HG03139 (cell line): ENCODE results near the gene CENPH.
"Not testable (repeated sequence)": the region's sequence is repeated elsewhere in the genome, so short reads cannot be mapped to it uniquely, and the experiment has no call there.

ENCODE experiments used
- ATAC-seq: cut with Tn5 transposase; IDR thresholded peaks from one replicate; pipeline ENCODE4 v1.9.1; 2021; ENCODE audit not compliant: unreplicated experiment

CENPH gene

DNA sequence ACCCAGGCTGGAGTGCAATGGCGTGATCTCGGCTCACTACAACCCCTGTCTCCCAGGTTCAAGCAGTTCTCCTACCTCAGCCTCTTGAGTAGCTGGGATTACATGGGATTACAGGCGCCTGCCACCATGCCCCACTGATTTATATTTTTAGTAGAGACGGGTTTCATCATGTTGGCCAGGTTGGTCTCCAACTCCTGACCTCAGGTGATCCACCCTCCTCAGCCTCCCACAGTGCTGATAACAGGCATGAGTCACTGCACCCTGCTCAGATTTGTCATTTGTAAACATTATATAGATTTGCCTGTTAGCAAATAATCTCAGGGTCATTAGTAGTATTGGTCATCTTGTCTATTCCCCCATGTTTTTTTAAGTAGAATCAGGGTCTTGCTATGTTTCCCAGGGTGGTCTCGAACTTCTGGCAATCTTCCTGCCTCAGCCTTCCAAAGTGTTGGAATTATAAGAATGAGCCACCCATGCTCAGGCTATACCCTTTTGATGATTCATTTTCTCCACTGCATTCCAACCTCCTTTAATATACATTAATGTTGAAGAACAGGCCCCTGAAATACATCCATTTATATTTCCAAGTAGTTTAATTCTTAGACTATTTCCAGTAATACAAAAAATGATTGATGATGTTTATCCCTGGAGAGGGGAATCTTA lies 17.3 kb downstream of the CENPH start:
- no peak for ATAC-seq

DNA sequence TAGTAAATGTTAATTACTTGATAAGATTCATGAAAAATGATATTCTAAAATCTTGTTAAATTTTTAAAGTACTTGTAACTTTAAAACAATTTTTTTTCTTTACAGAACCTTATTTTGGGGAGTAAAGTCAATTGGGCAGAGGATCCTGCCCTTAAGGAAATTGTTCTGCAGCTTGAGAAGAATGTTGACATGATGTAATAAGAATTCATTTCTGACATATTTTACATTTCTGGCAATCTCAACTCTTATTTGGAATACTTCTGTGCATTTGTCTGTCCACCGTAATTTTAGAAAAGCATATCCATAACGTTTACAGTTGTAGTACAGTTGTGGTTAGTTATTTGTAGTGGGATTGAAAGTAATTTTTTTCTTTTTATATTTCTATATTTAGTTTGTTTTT lies 20.2 kb downstream of the CENPH start:
- ATAC-seq = no peak

DNA sequence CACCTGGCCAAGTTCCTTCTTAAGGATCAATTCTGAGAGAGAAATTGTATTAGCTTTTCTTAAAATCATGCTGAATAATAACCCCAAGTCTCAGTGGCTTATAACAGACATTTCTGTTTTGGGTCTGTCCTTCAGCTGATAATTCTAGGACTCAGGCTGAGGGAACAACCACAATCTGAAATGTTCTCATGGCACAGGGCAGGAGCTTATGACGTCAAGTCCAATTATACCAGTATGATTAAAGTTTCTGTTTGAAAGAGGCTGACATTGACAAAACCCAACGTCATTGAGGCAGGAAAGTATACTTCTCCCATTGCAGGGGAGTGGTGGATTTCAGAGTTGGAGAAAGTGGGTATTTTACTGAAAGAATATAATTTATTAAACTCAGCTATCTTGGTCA lies 21.8 kb downstream of the CENPH start:
- no peak for ATAC-seq

DNA sequence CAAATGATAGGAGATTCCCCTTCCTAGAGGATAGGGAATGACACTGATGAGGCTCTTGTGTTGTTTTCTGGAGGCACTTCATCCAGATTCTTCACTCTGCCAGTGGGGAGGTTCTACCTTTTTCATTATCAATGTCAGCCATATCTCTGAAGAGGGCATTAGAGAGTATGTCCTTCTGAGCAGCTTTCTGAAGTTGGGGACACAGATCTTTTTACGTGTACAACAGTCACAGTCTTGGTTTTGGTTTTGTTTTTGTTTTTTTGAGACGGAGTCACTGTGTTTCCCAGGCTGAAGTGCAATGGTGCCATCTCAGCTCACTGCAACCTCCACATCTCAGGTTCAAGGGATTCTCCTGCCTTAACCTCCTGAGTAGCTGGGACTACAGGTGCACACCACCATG lies 22.6 kb downstream of the CENPH start:
- no peak for ATAC-seq

DNA sequence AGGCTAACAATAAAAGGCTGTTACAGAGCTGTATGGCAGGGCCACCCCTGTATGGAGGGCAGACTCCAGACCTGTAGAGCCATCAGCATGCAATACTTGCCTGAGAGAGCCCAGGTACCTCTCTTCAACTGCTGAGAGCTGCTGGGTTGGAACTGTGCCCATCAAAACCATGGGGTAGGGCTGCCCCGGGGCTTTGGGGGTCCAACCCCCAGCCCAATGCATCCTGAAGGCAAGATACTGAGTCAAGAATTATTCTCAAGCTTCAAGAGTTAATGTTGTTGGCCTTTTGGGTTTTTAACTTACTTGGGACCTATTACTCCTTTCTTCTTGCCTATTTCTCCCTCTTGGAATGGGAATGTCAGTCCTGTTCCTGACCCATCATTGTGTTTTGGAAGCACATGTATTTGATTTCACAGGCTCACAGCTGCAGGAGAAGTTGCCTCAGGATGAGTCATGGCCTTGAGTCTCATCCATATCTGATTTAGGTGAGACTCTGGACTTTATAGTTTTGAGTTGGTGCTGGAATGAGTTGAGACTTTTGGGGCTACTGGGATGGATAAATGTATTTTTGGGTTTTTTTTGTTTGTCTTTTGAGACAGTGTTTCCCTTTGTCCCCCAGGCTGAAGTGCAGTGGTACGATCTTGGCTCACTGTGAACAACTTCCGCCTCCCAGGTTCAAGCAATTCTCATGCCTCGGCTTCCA lies 24.3 kb downstream of the CENPH start:
- no peak for ATAC-seq

DNA sequence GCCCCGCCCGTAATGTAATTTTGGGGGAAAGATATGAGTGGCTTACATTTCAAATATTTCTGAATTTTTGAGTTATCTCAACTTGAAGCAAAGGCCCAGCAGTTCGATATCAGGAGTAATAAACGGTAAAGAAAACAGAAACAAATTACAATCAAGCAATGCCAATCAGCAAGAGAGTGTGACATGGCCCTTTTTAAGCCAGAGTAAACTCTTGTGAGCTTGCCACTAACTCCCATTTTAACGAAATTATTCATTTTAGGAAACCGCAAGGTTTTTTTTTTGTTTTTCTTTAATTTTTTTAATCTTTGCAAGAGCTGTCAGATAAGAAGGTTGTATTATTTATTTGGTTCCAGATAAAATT lies 27.7 kb downstream of the CENPH start:
- ATAC-seq = no peak

DNA sequence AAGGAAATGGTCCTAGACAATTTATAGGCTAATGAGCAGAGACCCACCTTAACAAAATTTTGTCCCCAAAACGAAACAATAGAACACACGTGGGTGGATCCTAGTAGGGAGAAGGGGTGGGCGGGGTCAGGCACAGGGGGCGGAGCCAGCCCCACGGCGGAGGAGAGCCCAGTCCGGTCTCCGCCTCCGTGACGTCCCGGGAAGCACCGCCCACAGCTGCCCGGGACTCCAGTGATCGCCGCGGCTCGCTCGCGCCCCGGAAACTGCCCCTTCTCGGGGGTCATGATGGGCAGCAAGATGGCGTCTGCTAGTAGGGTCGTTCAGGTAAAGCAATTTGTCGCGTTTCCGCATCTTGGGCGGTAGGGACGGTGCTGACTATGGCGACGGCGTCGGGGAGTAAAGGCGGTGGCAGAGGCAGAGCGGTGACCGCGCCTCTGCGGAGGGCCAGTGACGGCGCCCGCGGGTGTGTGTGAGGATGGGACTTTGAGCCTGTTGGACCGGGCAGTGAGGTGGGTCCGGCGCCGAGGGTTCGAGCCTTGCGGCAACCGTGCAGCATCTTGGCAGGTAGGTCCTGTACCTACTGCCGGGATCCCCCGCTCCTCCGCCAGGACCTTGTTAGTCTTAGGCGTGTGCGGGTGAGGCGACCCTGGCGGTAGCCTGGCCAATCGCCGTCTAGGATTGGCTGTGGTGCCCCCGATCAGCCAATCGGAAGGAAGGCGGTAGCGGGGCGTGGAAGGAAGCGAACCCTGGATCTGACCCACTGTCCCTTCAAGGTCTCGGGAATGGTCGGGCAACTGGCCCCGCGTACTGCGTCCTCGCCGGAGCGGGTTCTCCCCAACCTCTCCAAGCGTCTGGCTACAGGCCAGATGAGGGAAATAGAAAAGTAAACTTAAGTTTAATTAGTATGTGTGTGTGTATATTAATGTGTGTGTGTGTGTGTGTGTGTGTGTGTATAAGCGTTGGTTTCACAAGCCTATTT lies 28.5 kb downstream of the CENPH start:
- ATAC-seq = peak; percentile 86

DNA sequence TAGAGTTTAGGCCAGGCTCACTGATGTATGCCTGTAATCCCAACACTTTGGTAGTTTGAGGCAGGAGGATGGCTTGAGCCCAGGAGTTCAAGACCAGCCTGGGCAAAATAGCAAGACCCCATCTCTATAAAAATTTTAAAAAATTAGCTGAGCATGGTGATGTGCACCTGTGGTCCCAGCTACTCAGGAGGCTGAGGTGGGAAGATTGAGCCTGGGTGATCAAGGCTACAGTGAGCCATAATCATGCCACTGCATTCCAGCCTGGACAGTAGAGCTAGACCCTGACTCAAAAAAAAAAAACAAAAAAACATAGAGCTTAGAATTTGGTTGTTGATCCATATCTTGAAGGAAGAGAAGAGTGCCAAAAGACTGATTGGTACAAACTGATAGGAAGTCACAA lies 30.6 kb downstream of the CENPH start:
- no peak for ATAC-seq

DNA sequence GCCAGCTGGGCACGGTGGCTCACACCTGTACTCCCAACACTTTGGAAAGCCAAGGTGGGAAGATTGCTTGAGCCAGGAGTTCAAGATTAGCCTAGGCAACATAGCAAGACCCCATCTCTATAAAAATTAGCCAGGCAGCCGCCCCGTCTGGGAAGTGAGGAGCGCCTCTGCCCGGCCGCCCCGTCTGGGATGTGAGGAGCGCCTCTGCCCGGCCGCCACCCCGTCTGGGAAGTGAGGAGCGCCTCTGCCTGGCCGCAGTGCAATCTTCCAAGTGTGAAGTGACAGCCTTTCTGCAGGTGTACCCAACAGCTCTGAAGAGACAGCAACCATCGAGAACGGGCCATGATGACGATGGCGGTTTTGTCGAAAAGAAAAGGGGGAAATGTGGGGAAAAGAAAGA lies 31.0 kb downstream of the CENPH start:
- not testable (repeated sequence) for ATAC-seq

DNA sequence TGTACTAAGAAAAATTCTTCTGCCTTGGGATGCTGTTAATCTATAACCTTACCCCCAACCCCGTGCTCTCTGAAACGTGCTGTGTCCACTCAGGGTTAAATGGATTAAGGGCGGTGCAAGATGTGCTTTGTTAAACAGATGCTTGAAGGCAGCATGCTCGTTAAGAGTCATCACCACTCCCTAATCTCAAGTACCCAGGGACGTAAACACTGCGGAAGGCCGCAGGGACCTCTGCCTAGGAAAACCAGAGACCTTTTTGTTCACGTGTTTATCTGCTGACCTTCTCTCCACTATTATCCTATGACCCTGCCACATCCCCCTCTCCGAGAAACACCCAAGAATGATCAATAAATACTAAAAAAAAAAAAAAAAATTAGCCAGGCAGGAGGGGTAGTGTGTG lies 31.4 kb downstream of the CENPH start:
- not testable (repeated sequence) for ATAC-seq

DNA sequence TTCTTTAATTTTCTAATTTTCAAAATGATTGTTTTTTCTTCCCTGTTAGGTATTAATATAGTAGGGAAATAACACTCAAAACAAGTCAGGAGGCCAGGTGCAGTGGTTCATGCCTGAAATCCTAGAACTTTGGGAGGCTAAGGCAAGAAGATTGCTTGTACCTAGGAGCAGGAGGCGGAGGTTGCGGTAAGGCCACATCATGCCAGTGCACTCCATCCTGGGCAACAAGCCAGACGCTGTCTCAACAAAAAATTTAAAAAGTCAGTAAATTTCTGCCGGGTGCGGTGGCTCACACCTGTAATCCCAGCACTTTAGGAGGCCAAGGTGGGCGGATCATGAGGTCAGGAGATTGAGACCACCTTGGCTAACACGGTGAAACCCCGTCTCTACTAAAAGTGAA lies 35.1 kb downstream of the CENPH start:
- no peak for ATAC-seq

DNA sequence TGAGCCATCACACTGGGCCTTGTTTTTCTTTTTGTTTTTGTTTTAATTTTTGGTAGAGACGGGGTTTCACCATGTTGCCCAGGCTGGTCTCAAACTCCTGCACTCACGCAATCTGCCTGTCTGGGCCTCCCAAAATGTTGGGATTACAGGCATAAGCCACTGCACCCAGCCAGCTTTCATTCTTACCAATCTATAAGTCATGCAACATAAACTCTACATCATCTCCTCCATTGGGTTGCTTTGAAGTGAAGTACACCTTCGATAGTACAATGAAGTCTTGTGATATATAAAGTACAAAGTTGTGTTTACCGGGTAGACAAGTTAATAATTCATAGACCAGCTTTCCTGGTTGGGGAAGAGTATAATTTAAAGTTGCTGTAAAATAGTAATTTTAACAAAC lies 36.5 kb downstream of the CENPH start:
- ATAC-seq = no peak

DNA sequence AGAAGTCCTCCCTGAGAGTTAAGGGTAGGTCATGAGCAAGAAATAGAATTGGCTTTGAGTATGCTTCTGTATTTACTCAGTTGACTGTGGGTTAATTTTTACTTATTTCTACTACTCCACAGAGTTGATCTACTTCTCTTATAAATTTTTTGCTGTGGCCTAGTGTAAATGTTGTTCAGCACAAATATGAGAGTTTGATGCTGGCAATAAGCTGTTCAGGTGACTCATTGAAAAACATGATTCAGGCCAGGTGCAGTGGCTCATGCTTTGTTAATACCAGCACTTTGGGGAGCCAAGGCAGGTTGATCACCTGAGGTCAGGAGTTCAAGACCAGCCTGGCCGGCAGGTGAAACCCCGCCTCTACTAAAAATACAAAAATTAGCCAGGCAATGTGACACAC lies 40.8 kb downstream of the CENPH start:
- ATAC-seq = no peak

DNA sequence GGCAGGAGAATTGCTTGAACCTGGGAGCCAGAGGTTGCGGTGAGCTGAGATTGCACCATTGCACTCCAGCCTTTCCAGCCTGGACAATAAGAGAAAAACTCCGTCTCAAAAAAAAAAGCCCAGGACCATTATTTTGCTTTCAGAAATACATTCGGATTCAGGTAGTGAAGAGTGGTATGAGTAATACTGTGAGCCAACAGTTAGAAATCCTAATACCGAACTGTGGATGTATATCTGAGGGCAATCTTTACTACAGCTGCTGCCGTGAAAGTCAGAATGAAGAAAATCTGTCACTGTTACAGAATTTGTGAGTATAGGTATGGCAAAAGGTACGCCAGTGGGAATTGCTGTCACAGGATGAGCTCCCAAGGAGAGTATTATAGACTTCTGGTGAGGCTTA lies 41.9 kb downstream of the CENPH start:
- no peak for ATAC-seq

DNA sequence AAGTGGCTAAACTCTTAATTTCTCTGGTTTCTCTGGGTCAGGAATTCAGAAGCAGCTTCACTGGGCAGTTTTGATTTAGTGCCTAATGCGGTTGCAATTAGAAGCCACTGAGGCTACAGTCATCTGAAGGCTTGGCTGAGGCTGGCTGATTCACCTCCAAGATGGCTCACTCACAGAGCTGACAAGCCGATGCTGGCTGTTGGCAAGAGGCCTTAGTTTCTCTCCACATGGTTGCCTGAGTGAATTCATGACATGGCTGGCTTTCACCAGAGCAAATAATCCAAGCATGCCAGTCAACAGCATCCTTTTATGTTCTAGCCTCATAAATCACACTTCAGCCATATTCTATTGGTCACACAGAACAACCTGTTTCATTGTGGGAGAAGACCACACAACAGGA lies 42.5 kb downstream of the CENPH start:
- ATAC-seq = no peak

DNA sequence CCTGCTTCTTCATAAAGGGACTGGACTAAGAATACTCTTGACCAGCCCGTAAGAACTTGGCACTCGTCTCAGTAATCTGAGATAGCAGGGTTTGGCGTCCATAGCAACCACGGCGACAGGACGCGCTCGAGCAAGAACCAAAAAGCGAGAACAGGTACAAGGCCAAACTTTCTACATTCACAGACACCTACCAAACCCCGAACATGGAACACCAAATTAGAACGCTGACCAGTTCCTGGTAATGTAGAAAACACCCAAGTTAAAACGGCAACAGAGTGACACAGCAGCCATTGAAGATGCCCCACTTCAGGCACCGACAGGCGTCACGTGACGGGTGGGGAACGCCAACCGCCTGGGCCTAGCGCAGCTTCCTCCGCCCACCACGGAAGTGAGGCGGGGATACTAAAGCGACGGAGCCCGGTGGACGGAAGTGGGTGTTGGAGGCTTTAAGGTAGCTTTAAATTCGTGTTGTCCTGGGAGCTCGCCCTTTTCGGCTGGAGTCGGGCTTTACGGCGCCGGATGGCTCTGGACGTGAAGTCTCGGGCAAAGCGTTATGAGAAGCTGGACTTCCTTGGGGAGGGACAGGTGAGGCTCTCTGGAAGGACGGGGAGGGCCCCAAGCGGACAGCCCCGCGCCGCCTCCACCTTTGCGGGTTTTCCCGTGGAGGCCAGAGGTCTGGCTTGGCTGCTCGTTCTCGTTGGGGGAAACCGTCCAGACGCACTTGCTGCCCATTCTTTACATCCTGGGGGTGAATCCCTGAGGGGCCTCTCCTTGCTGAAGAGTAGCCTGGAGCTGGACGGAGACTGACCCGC lies 45.3 kb downstream of the CENPH start, which contains the start of gene CDK7:
TSS of gene CDK7 (plus strand) at position 430 of the 812 bp plus-strand sequence. CDS start at position 520, 90 bp downstream.
- peak; percentile 96 for ATAC-seq

DNA sequence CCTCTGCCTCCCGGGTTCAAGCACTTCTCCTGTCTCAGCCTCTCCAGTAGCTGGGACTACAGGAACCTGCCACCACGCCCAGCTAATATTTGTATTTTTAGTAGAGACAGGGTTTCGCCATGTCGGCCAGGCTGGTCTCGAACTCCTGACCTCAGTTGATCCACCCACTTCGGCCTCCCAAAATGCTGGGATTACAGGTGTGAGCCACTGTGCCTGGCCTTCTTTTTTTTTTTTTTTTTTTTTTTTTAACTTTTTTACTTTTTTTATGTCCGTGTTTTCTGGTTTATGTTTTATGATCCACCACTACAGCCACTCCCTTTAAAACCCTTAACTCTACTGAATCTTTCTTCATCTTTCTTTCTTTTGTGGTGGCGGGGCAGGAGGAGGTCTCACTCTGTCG lies 47.4 kb downstream of the CENPH start:
- ATAC-seq = not testable (repeated sequence)

DNA sequence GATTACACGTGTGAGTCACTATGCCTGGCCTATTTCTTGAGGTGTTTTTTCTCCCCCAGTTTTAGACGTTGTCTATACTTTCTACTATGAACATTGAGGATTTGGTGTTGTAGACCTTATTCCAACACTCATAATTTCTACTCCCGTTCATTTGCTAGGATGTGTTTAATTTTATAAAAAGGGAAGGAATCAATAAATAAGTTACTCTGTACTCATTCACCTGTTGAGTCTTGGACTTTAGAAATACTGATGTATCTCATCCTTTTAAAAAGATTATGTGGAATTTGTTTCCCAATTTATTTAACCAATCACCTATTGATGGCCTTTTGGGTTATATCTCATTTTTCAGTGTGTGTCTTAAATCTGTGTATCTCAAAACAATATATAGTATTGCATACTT lies 48.5 kb downstream of the CENPH start:
- ATAC-seq = no peak

DNA sequence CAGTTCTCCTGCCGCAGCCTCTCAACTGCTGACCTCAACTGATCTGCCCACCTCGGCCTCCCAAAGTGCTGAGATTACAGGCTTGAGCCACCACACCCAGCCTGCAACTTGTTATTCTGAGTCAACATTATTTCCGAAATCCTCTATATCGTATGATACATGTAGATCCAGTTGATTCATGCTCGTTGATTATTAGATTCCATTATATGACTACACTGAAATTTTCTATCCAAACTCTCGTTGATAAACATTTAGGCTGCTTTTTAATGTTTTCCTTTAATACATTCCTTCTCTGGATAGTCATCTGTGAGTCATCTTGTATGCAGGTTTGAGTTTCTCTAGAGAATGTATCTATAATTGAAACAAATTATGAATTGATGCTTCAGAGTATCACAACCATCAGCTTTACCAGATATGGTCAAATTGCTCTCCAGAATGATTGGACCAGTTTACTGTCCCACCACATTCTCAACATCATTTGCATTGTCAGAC lies 49.4 kb downstream of the CENPH start:
- ATAC-seq = no peak

DNA sequence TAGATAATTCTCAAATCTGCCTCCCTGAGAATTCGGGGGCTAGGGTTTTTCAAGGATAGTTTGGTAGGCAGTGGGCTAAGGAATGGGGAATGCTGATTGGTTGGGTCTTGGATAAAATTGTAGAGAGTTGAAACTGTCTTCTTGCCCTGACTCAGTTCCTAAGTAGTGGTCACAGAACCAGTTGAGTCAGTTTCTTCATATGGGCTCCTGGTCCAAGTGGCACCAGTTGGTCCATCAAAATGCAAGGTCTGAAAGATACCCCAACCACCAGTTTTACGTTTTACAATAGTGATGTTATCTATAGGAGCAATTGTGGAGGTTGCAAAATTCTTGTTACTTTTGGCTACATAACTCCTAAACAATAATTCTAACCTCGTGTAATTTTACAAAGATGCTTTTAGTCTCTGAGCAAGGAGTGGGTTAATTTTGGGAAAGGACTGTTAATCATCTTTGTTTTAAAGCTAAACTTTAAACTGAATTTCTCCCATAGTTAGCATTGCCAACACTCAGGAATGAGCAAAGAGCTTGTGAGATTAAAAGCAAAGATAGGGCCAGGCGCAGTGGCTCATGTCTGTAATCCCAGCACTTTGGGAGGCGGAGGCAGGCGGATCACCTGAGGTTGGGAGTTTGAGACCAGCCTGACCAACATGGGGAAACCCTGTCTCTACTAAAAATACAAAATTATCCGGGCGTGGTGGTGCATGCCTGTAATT lies 53.0 kb downstream of the CENPH start:
- no peak for ATAC-seq
